T-helper 2 cell treated with Interferon-gamma antibody and Interleukin-4, amounts not matched to agents 100 ng/mL and 5 ng/mL, for 36 hours (primary cell): Measurements from ENCODE around the gene MYO3B. TPM values are rescaled to one million over a fixed set of nuclear protein-coding genes. Genes with fewer than 3 reads are reported as not detected.

ENCODE experiments used
- intact Hi-C: fragments of 100-400 bp; cut with micrococcal nuclease; formaldehyde crosslinking; loops from one replicate; pipeline ENCODE4 v1.15.1; 2023
- total RNA-seq: library from RNA; stranded (reverse); gene quantifications from 2 replicates; pipeline ENCODE4 v1.2.3, GENCODE V29; 2022

MYO3B gene
- total RNA-seq, 1 donor from 2014 or later: 1.2 TPM

DNA sequence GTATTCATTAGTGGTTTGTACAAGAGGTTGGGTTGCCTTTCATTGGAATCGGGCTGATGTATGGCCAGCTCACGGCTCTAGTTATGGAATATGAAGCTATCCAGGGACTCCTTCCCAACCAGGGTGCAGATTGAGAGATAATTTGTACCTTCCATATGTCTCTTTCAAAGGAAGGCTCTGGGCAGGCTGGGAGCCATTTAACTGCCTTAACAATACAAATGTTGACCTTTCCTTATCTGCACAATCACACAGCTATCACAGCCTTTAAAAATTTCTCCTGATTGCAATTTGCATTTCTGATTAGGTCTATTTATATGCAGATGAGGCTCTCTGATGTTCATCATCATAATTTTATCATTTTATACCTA lies 58.7 kb downstream of the MYO3B start:
- intact Hi-C loops: loop anchor here (10.0 kb wide), 2 partner anchors 128 to 638 kb away; no protein-coding TSS in a partner anchor

DNA sequence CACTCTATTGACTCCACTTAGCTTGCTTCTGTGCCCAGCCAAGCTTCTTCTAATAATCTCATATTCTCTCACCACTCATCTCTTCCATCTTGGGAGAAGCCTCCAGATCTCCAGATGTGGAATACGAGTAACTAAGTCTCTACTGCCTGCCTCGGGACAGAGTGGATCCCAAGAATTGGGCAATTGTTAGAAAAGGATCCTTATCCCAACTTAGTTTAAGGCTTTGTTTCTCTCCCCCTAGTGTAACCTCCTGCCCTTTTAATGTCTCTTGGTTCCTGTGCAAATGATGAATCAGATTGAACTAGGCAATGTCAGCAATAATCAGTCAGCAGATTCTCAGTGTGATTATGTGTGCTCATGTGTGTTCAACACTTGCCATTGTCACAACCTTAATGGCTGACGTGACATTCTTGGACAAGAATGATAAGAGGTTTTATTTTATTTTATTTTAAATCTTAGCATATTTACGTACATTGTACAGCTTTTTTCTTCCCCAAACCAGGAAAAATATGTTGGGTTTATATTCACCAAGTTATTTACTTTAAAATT lies 59.7 kb downstream of the MYO3B start:
- intact Hi-C loops: loop anchor here (10.0 kb wide), 2 partner anchors 127 to 637 kb away; no protein-coding TSS in a partner anchor

DNA sequence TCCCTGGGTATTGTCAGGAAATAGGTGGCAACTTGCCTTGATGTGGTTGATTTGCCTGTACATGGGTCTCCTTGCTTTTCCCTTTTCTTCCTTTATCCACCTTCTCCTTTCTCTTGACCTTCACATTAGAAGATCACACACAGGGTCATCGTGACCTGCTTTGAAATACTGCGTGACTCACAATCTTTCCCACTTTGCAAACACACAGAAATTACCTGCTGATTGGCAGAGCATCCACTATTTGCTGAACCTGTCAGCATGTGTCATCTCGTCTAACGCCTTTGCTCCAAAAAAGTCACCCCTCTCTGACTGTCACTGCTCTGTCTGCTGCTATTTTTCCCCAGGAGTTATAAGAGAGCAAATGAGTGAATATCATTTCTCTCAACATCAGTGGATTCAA lies 60.8 kb downstream of the MYO3B start:
- intact Hi-C loops: loop anchor here (10.0 kb wide), 2 partner anchors 126 to 636 kb away; no protein-coding TSS in a partner anchor

DNA sequence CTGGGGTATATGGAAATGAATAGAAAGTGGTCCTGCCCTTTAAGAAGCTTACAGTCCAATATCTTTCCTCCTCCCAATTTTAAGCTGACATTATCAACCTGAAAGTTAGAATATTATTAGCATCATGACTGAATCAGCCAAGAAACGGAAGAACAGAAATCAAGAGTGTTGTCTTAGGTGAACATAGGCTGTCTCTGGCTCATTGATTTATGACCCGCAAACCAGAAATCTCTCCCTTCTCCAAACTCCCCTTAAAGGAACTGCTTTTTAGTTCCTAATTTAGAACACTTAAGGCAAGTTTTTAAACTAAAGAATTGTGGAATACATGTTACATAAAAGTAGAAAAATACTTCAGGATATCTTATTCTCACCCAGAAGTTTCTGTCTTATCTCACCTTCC lies 62.7 kb downstream of the MYO3B start:
- intact Hi-C loops: no loop called here

DNA sequence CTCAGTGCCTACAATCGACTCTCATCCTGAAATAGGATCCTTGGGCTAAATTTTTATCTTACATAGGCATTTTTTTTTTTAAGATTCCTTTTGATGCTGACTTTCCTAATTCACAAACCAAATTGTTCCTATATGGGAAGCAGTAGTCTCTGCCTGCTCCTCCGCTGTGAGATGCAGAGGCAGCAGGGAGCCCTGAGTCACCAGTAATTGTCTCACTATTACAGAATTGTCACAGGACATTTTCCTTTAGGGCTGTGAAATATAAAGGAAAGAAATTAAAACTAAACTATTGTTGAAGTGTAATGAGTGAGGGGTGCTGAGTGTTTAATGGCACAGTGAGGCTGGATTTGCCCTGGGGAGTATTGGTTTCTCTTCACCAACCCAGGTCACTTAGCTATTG lies 63.8 kb downstream of the MYO3B start:
- intact Hi-C loops: no loop called here

DNA sequence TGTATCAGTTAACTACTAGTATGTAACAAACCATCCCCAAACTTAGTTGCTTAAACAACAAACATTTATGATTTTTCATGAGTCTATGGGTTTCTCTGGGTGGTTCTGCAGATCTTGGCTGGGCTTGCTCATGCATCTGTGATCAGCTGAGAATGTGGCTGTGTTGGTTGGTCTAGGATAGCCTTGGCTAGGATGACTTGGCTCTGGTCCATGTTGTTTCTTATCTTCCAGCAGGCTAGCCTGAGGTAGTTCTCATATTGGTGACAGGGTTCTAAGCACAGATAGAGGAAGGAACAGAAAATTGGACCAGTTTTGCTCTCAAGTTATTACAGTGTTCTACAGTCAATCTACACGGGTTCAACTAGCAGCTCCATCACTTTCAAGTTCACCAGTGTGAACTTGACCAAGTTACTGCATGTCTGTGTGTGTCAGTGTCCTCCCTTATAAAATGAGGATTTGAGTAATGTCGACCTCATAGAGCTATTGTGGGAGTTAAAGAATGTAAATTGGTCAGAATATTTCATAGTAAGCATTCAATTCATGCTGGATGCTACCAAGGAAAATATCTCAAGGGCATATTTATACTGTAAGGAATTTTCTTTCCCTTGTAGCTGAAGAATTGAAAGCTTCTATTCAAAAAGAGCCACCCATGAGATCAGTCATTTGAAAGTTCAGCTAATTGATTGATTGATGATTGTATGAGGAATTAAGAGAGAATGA lies 65.3 kb downstream of the MYO3B start:
- intact Hi-C loops: no loop called here

DNA sequence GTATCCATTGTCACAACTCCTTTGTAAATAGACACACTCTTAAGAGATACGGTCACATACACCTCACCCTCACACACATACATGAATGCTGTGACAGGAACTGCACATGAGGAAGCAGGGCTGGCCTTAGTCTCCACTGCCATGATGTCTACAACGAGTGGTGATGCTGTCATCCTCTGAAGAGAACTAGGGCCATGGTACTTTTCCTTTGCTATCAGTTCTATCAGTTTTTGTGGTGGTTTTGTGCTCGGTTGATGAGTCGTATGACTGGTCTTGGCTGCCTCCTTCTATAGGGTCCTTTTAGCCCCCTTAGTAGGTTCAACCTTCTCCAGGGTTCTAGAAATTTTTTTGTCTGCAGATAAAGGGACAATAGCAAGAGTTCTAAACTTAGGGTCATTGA lies 66.0 kb downstream of the MYO3B start:
- intact Hi-C loops: no loop called here

DNA sequence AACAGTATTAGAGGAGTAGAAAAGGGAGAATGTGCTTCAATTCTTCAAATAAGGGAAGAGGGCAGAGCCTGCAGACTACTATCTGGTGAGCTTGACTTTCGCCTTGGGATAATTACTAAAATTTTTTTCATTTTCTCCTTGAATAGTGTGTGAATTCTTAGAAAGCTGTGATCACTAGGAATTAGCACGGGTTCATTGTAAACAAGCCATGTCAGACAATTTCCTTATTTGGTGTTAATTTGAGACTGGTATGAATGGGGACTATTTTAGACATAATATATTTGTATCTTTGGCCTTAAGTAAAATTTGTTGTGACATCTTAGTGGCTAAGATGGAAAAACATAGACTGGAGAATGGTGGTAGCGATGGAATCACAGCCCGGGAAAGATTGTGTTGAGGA lies 66.6 kb downstream of the MYO3B start:
- intact Hi-C loops: no loop called here

DNA sequence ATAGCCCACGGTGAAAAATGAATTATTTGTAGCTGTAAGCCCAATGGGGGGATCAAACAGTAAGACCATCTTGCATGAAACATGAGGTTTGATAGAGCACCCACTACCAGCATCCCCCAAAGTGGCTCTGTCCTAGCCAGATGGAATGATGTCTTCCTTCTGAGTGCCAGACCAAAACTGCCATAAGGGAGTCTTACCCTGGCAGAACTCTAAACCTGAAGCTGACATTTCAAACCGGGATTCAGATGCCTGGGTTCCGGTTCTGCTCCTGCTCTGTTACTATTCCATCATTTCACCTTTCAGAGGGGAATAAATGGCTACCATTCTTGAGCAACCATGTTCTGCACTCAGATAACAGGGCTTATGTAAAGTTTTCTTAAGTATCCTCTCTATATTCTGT lies 67.4 kb downstream of the MYO3B start:
- intact Hi-C loops: no loop called here

DNA sequence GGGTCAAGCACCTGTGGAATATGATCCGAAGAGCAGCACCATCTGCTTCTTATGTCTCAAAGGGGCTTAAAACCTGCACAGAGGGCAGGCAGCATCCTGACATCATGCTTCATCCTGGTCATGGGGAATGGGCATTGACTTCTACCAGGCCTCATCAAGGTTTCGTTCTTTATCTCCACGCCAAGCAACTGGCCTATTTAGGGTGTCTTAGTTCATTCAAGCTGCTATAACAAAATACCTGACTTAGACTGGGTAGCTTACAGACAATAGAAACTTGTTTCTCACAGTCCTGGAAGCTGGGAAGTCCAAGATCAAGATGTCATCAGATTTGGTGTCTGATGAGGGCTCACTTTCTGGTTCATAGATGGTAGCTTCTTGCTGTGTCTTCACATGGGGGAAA lies 69.4 kb downstream of the MYO3B start:
- intact Hi-C loops: no loop called here

DNA sequence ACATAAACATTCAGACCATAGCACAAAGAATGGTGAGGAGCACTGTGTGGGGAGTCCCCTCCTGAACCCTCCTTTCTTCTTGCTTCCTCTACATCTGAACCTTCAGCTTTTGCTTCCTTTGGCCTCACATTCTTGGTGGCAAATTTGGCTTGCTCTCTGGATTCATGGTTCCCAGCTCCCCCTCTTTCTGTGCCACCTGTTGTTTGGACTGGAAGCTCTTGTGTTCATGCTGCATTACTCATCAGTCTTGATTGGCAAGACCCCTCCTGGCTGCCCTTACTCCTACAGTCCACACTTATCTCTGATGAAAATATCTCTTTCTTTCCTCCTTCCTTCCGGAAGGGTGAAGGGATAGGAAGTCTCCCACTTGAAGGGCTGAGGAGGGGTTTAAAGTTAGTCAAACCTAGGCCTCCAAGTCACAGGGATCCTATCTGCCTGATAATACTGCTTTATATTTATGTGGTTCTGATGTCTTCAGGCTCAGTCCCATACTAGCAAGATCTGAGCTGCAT lies 70.0 kb downstream of the MYO3B start:
- intact Hi-C loops: no loop called here

DNA sequence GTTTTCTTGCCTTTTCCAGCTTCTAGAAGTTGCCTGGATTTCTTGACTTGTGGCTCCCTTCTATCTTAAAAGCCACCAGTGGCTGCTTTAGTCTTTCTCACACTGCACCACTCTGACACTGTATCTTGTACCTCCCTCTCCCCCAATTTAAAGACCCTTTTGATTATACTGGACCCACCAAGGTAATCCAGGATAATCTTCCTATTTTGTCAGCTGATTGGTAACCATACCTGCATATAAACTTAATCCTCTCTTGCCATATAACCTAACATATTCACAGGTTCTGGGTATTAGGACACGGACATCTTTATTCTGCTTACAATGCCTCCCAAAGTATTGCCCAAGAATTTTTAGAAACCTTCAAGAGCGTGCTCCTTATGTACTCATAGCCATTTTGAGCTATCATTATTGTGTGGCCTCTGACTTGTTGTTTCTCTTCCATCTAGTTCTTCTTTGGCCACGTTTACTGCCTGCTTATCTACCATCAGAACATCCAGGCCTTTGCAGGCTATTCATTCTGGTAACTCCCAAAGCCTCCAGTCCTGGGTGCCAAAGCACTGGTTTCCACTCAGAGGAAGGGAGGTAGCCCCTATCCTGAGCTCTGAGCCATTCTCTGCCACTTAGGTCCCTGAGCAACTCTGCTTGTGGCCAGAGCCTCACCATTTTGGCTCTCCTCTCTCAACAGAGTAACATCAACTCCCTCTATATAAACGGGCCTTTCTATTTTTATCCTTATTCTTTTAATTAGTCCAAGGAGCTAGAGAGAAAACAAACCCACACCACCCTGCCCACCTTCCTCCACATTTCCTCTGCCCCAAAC lies 70.8 kb downstream of the MYO3B start:
- intact Hi-C loops: no loop called here

DNA sequence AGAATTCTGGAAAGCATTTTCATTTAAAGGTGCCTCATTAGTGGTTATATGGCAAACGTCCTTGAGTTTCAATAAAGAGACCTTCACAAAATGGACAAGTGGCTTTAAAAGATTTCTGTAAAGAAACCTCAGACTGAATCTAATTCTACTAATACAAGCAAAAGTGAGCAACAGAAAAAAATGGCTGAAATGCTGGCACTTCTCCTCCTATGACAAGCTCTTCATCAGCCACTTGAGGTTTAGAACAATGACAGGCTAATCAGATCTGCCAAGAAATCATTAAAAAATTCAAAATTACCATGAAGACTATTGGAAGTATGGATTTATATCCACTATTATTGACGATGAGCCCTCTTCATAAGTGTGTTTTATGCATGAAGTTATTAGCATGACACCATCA lies 71.8 kb downstream of the MYO3B start:
- intact Hi-C loops: no loop called here

DNA sequence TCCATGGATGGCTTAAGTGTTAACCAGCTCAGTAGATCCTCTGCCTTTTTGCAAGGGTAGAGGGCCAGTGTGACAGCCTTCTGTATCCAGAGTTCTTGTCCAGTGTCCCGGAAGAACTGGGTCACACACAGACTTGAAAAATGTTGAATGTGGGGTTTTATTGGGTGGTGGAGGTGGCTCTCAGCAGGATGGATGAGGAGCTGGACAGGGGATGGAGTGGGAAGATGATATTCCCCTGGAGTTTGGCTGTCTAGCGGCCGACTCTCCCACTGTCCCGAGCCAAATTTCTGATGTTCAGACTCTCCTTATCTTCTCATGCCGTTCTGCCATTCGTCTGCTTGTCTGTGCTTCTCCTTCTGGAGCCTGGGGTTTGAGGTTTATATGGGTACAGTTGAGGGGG lies 72.6 kb downstream of the MYO3B start:
- intact Hi-C loops: no loop called here

DNA sequence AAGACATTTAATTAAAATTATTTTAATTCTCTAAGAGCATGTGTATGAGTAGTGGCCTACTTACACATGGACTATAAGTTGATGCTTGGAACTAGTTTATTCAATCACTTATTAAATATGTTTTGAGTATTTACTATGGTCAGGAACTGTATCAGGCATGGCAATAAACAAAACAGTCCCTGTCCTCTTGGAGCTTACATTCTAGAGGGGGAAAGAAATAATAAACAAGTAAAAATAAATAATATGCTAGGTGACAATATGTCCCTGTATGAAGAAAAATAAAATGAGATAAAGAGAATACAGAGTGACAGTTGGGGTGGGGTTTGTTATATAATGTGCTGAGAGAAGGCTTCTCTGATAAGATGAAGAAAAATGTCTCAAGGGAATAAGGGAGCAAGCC lies 74.5 kb downstream of the MYO3B start:
- intact Hi-C loops: no loop called here

DNA sequence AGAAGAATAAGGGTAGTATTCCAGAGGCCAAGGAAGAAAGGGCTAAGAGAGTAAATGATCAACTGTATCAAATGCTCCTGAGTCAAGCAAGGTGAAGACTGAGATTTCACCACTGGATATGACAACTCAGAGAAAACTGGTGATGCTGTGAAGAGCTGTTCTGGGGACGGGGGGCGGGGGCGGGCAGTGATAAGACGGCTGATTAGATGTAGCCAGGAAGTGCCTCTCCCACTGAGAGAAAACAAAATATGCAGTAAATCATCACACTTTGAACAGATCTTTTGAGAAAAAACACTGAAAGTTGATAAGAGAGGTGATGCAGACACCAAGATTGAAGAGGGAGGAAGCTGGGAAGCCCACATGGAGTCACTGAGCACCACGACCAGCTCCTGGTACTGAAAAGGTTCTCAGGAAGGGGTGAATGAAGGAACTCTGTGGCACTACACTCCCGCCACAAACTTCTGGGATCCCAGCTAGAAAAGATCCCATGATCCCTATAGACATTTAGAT lies 75.8 kb downstream of the MYO3B start:
- intact Hi-C loops: no loop called here

DNA sequence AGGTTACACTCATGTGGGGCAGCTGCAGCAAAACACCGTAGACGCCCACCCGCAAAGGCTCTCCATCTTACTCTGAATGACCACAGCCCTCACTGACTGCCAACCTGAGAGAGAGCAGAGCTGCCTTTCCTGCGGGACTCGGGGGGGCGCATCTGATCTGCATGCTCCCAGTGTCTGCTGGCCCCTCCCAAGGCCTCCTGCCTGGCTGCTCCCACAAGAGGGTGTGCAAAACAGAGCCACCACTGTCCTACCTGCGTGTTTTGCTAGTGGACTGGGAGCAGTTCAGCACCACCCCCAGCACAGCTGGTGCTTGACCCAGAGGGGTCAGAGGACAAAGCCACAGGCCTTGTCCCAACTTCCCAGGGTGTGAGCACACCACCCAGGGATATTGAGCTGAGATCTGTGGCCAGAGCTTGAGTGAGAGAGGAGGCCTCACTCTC lies 76.4 kb downstream of the MYO3B start:
- intact Hi-C loops: no loop called here

DNA sequence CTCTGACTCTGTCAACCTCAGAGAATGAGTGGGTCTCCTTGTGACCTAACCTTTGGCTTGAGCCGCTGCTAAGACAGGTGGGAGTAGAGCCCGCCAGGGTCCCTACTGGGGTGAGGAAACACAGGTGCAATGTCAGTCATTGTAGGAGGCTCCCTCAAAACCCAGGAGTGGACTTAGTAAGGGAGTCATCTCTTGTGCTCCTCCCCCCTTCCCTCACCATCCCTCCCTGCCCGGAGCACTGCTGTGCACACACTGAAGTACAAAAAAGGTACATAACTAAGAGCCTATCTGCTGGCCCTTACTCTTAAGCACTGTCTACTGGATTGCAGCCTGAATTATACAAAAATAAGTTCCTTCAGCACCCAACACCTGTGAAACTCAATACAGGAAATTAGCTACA lies 77.2 kb downstream of the MYO3B start:
- intact Hi-C loops: no loop called here

DNA sequence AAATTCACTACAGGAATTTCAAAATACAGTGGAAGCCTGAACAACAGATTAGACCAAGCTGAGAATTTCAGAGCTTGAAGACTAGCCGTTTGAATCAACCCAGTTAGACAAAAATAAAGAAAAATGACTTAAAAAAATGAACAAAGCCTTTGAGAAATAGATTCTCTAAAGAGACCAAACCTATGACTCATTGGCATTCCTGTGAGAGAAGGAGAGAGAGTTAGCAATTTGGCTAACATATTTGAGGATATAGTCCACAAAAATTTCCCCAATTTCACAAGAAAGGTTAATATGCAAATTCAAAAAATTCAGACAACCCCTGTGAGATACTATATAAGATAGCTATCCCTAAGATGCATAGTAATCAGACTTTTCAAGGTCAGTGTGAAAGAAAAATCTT lies 78.0 kb downstream of the MYO3B start:
- intact Hi-C loops: no loop called here

DNA sequence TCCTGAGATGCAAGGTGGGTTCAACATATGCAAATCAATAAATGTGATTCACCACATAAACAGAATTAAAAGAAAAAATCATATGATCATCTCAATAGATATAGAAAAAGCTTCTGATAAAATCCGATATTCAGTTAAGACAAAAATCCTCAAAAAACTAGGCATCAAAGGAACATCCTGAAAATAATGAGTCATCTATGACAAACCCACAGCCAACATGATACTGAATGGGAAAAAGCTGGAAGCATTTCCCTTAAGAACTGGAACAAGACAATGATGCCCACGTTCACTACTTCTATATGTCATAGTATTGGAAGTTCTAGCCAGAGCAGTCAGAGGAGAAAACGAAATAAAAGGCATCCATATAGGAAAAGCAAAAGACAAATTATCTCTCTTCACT lies 80.4 kb downstream of the MYO3B start:
- intact Hi-C loops: no loop called here

DNA sequence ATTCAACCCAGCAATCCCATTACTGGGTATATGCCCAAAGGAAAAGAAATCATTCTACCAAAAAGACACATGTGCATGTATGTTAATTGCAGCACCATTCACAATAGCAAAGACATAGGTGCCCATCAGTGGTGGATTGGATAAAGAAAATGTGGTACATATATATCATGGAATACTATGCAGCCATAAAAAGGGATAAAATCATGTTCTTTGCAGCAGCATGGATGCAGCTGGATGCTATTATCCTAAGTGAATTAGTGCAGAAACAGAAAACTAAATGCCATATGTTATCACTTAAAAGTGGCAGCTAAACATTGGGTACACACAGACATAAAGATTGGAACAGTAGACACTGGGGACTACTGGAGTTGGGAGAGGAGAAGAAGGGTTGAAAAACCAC lies 82.2 kb downstream of the MYO3B start:
- intact Hi-C loops: no loop called here

DNA sequence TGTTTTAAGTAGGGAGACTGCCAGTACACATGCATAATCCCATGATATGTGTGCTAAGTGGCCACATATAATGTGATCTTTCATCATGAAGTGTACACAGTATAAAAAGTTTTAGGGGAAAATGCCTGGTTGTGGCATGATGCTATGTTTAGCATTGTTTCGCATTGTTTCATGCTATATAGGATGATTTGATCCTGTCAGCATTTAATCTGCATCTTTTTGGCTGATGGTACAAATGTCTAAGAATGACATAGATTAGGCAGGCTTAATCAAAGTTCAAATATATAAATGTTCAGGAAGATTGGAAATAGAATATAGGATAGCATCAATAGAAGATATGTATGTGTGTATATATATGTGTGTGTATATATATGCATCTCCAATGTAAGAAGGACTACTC lies 83.6 kb downstream of the MYO3B start:
- intact Hi-C loops: no loop called here
